HG03039 (cell line): ENCODE data around the gene NAV3.

Experiments
- ATAC-seq: cut with Tn5 transposase; IDR thresholded peaks from one replicate; pipeline ENCODE4 v1.9.1; 2021; ENCODE audit warnings: mild to moderate bottlenecking, moderate library complexity; ENCODE audit not compliant: unreplicated experiment

The NAV3 gene

DNA sequence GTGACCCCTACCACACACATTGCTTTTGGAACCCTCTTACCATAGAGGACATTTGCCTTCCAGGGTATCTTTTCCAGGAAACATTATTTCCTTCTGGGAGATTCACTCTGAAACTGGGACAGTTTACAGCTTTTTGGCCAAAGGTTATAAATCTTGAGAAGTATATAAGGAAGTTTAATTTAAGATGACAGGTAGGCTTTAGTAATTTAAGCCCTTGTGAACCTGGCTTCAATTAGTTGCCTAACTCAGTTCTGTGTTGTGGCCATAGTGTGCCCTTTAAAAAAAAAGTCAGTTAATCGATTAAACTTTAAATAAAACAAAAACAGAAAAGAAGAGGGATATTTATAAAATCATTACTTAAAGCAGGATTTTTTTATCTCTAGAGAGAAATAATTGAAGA is 142.9 kb downstream of the NAV3 start:
- ATAC-seq = no peak

DNA sequence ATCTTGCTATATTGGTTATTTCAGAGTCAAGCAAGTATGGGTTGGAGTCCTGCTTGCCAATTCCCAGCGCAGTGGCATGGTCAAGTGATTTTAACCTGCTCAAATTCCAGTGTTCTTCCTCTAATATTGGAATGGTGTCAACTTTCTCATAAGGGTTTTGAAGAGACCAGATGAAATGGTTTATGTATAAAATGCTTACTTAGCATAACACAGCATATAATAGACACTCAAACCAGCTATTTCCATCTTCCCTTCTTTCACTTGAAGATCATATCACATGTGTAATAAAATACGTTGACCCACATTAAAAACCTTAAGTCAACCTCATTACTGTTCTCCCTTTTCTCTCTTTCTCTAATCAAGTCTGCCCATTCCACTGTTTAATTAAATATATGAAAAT is 144.0 kb downstream of the NAV3 start:
- ATAC-seq = no peak

DNA sequence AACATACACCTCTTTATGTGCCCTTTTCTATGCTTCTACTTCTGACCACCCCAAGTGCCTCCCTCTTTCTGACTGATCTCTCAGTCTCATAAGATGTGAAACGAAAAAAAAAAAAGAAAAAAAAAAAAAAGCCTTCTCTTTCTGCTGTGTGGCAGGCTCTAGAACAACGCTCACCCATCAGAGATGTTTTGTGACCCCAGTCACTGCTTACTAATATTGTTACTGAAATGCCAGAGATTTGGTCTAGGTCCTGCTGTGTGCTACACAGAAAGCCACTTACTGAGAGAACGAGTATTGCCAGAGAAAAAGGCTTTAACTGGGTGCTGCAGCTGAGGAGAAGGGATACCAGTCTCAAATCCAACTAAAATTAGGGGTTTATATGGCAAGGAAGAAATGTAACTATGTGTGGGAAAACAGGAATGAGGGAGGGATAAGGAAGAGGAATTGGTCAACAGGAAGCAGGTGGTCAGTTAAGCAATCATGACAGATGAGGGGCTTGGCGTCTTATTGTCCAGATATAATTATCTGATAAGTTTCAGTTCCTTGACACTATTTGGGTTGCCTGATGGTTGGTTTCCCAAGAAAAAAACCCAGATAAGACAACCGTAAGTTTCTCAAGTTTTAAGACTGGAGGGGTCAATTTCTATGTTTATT is 149.0 kb downstream of the NAV3 start:
- ATAC-seq = no peak

DNA sequence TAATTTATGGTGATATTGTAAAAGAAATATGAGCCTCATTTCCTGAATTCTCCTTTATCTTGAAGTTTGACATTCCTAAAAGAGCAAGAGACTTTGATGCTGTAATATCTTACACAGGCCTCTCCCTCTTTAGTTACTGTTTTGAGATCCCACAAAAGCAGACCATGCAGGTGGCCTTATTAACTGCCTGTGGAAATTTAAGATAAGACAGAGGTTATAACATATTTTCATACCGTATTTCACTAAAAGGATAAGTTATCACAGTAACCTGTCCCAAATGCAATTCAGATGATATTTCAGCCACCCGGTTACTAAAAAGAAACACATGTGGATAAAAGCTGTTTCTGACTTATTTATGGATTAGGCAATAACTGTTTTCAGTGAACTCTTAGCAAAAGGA is 150.1 kb downstream of the NAV3 start:
- no peak for ATAC-seq

DNA sequence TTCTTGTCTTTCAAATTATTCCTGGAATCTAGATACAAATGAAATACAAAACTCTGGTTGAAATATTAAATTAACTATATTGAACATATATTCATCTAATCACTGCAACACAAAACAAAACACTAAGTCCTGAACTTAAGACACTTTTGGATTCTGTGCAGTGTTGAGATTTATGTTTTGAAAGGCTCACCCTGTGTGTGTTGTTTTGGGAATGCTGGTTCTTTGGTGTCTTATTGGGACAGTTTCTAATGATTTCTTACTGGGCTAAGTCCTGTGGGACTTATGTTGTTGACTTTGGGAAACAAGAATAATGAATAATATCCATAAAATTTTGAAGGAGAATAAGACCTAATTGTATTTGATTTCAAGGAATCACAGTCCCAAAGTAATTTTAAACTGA is 153.2 kb downstream of the NAV3 start:
- ATAC-seq = no peak

DNA sequence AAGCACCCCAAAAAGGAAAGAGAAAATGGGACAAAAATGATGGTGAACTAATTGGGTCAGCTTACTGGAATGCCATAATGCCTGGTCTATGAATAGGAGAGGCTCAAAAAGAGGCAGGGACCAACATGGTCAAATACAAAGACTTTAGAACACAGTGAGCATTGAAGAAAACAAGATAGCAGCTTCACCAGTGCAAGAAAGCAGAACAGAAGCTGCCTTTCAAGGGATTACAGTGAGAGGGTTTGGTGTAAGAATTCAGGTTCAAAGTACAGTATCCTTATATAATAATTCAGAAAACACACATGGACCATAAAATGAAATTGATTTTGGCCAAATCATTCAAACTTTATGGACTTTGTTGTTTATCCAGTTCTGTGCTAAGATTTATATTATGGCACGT is 162.1 kb downstream of the NAV3 start:
- ATAC-seq = no peak

DNA sequence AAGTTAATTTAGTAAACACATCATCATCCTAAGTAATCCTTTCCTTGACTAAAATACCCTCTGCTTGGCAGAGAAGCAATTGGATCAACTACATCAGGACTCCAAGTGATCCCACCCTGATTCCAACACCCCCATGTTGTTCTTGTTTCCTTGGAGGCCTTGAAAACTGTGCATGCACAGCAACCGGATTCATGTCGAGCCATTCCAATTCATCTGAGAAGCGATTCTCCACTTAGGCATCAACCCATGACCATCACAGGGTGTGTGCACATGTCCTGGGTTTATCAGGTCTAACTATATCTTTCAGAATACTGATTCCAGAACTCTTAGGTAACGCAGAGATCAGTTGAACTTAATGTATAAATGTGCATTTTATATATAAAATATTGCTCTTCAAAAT is 163.0 kb downstream of the NAV3 start:
- ATAC-seq = no peak

DNA sequence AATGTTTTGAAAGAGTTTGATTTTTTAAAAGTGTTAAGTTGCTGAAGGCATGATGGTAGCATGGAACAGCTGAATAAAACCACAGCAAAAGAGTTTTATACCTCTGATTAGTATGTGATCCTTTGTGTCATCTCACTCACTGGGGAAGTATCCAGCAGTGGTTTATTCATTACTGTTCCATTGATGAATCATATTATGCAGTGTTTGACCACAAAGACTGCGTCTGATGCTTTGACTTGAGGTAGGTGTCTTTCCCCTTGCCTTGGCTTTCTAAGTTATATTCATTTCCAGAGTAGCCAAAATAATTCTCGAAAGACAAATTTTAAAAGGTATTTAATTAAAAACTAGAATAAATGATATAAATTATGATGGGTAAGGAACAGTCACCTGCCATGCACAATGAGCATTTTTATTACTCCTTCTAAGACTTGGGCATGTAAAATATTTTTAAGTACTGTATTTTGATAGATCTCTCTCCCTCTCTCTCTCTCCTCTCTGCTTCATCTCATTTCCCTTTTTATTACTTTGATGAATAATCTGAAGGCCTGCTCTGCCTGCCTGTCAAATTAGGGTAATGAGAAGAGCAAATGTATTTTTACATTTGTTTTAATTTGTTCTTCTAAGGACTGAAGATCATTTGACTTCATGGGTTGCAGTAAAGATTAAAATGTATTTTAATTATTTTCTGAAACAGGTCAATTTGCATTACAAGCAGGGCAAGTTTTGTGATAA is 164.9 kb downstream of the NAV3 start:
- ATAC-seq = peak; percentile 95

DNA sequence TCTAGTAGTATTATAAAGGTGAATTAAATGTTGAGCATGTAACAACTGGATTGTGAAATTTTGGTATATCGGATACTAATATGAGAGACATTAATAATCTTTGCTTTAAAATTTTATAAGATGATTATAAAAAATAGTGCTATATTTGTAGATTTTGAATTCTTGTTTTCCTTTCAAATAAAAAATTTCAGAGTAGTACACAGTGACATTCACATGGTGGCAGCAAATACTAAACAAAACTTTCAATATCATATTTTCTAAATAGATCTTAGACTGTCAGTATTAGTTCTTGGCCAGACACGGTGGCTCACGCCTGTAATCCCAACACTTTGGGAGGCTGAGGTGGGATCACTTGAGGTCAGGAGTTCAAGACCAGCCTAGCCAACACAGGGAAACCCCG is 166.0 kb downstream of the NAV3 start:
- no peak for ATAC-seq

DNA sequence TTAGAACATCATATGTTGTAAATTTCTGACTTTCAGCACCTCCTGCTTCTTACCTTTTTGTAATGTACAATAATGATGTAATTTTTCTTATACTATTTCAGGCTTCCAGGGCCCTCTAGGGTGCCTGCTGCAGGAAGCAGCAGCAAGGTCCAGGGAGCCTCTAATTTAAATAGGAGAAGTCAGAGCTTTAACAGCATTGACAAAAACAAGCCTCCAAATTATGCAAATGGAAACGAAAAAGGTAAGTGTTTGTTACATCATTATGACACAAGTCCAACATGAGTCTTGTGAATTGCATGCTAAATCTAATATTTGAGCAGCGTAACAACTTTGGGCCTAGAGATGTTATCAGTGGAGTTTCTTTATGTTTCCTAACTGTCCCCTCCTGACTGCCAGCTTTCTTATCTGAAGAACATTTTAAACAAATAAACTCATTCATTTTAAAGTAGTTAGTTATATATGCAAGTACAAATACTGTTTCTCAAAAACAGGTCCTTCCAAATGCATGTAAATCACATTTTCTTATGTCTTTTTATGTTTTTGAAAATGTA is 167.6 kb downstream of the NAV3 start:
- no peak for ATAC-seq

DNA sequence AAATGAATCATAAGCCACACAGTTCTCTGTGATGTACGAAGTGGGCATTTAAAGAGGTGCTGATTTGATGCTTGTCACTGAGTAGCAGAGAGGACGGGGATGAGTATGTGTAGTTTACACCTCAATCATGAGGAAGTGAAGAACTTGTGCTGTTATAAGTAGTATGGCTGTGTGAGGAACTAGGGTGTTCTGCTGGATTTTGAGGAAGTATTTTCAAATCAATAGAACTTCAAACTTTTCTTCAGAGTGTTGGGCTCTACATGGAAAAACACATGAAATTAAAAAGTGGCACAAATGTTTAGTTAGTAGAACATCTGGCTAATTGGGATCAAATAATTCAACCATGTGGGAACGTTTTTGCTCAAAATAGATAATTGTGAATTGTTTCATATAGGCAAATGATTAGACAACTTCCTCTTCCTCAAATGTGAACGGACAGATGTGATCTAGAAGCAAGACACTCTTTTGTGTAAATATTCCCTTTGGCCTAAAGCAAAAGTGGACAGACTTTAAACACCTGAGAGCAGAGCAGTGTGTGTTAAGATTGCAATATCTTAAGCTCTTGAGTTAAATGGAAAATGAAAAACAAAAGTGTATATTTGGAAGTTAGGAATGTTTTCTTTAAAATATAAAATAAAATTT is 168.5 kb downstream of the NAV3 start:
- peak; percentile 60 for ATAC-seq

DNA sequence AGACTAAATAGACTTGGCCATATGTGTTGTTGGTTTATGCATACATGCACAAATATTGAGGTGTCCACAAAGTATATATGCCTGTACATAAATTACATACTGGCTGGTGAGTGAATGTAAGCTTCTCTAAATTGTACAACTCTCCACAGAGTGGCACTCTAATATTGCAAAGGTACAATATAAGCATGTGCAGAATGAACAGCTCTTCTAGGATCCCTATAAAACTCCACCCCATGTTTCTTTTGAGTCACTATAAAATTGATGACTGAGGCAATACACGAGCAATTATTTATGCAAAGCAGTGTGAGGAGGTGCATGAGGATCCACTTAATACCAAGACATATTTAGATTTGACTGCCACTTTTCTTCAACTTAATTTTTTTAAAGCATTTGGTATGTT is 172.2 kb downstream of the NAV3 start:
- ATAC-seq = no peak

DNA sequence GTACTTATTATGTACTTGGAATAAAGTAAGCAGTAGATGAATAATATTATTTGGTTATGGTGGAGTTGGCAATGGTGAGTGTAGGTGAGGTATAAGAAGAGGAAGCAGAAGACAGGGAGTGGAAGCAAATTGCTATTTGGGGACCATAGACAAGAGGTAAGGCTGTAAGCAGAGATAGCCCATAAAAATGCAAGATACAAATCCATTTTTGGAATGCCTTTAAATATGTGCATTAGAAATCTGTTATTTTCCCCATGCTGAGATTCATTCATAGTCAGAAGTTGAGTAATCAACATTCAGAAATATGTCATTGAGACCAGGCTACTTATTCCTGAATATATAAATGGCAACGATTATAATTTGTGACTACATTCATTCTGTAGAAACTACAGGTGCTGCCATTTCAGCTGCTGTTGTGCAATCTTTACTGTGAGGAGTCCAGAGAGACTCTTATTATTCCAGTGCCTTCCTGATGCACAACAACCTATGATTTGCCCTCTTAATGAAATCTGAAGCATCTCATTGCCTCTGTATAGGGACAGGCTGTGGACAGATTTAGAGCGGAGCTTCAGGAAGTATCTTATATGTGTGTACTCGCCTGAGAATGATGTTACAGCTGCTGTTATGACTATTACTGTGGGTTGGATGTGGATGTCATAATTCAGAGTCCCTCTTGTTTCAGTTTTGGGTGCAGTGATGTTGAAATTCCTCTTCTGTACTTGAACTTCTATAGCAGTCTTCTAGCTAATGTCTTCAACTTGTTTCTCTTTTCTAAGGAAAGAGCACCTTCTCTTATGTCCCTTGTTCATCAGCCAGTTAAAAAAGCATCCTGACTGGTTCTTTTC is 173.8 kb downstream of the NAV3 start:
- ATAC-seq = no peak

DNA sequence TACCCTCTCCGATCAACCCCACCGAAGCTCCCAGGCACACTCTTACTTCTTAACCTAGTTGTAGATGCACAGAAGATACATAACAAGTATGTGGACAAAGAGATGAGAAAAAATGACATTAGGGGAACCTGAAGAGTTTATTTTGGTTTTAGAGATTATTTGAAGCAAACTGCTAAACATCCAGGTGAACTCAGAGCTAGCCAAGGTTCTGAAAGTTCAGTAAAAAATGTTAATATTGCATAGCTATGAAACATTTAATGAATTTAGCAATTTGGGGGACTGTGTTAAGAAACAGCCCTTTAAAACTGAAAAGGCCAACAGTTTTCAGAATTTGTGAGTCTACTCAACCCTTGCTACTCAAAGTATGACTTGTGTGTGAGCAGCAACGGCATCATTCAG is 174.4 kb downstream of the NAV3 start:
- no peak for ATAC-seq

DNA sequence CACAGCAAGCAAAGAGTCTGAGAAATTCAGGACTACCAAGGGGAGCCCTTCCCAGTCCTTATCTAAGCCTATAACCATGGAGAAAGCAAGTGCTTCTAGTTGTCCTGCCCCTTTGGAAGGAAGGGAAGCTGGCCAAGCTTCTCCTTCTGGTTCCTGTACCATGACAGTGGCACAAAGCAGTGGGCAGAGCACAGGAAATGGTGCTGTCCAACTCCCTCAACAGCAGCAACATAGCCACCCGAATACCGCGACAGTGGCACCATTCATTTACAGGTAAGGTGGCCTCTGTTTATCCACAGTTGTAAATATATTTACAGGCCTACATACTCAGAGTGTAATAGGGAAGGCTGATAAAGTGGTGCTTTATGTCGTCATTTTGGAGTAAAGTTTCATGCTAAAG is 176.5 kb downstream of the NAV3 start:
- ATAC-seq = no peak

DNA sequence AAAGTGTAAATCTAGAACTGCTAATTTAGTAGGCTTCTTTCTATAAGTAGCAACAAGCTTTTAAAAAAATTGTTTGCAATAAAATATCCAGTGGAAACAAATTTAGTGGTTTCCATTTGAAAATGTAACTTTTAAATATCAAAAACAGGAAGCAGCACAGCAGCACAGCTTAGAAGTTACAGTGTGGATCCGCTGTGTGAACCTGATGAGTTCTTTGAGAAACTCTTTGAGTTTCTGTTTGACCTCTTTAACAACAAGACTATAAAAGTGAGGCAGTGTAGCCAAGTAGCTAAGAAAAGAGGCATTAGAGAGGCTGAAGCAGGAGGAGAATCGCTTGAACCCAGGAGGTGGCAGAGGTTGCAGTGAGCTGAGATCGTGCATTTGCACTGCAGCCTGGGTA is 178.3 kb downstream of the NAV3 start:
- no peak for ATAC-seq

DNA sequence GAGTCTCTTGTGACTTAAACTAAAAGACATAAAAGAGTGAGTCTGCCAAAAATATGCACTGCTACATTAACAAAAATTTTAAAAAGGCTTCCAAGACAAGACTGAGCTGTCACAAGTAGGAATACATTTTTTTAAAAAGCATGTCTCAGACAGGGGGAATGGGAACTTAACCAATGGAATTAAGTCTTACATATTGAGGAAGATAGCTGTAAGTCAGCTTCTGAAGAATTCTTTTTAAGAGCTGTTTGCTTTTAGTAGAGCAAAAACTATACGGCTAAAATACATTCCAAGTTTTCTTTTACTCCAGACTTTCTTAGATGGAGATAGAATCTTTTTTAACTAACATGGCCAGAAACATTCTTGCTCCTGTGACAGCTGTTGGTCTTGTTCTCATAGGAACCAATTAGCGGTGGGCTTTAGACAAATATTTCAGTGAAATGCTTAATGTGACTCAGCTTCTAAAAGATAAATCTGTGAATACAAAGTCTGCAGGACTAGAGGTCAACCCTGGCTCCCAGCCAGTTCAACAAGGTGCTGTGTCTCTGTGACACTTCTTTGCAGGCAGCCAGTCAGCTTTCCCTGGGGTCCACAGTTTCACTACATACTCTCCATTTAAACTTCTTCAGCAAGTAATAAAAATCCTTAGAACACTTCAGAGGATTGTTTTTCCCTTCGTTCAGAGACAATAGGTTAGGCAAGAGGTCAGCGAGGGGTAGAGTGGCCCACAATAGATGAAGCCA is 187.6 kb downstream of the NAV3 start:
- ATAC-seq = no peak

DNA sequence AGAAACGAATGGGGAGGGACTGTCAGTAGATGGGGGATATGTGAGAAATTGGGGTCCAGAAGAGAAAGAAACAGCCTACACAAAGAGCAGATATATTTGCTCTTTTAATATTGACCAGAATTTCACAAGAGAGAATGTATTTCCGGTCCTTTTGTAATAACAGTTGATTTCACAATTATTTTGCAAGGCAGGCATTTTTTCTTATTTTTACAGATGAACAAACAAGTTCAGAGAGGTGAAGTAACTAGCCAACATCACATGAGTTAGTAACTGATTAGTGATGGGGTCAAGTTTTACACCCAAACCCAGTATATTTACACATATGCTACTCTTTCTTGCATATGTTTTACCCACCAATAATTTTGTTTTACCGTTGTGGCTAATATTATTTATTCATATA is 188.2 kb downstream of the NAV3 start:
- no peak for ATAC-seq

DNA sequence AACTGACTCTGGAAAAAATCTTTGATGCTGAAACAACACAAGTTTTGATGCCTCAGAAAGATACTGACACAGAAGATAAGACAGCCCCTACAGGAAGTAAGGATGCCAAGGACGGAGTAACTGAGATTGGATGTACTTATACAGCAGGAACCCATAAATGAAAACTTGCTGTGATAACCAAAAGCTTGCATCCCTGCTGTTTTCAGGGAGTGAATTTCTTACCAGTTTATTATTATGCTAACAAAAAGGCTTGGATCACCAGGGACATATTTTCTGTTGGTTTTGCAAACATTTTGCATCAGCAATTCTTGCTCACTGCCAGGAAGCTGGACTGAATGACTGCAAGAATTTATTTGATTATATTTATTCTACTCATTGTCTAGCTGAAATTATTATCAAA is 197.7 kb downstream of the NAV3 start:
- no peak for ATAC-seq

DNA sequence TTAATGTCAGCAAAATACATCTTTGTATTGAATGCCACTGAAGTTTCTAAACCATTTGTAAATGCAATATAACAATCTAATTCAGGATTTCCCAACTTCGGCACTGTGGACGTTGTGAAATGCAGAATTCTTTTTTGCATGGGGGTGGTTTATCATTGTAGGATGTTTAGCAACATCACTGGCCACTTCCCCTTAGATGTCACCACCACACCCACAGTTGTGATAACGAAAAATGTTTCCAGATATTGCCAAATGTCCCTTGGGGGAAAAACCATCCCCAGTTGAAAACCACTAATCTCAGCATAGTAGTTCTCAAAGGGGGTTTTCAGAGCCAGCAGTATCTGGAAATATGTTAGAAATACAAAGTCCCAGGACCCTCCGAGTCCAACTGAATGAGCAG is 203.3 kb downstream of the NAV3 start:
- no peak for ATAC-seq
